Activated CD8-positive, alpha-beta memory T cell treated with anti-CD3 and anti-CD28 coated beads for 4 hours (primary cell): ENCODE measurements around the gene CDKAL1.

Experiments
- DNase-seq, 2 donors: peaks; one replicate each; pipeline ENCODE4 v3.0.0-alpha.2; 2020; ENCODE audit warnings: low read depth in 2 of 2

CDKAL1 gene

GRCh38 chr6:20960067-20960466 is 425.8 kb downstream of the CDKAL1 start:
- DNase-seq: no peak

- no peak for DNase-seq
These were observed 431.0 kb downstream of the CDKAL1 start for GRCh38 chr6:20965276-20965675.

DNA sequence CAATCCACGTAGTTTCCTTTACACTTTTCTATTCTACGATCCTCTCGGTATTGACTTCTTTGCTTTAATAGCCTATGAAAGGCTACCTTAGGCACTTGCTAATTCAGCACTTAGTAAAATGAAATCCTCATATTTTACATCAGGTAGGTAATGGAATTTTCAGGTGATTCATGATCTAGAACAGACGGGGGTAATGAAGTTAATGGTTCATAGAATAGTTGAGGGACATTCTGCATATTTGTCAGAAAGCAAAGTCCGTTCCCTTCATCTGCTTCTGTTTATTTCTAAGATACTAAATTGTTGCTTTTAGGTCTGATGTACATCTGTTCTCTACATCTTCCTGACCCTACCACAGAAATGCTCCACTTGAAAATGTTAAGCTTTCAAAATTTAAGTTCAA is 431.7 kb downstream of the CDKAL1 start:
- DNase-seq: no peak

DNA sequence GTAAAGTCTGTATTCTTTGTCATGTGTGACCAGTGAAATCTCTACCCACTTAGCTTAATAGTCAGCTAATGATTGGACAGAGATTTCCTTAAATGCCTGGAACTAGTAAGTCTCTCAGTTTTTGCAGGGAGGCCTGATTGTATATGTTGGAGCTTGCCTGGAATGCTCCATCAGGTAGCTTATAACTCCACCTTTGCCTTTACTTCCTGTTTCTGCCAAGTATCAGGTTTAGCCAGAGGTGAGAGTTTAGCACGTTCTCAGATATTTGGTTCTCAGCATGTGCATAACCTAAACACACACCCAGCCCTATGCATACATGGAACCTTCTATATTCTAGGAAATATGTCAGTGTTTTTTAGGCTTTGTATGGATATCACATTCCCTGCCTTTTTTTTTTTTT is 435.3 kb downstream of the CDKAL1 start:
- DNase-seq: no peak

DNA sequence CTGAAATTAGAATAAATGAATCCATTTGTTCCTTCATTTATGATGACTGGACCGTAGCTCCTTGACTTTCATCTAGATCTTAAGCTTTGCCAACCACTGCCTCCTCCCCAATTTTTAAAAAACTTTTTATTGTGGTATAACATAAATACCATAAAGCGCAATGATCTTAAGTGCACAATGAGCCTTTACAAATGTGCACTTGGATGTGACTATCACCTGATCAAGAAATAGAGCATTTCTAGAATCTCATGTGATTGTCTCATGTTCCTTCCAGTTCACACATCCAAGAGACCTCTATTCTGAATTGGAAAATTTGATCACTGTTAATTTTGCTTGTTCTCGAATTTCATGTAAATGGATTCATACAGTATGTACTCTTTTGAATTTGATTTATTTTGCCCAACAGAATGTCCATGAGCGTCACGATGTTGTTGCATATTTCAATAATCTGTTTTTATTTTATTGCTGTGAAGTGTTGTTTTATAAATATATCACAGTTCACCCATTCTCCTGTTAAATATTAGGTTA is 442.2 kb downstream of the CDKAL1 start:
- no peak for DNase-seq

- no peak for DNase-seq
These were observed 443.9 kb downstream of the CDKAL1 start for GRCh38 chr6:20978151-20978614.

- no peak for DNase-seq
These were observed 444.8 kb downstream of the CDKAL1 start for GRCh38 chr6:20979076-20979475.

DNA sequence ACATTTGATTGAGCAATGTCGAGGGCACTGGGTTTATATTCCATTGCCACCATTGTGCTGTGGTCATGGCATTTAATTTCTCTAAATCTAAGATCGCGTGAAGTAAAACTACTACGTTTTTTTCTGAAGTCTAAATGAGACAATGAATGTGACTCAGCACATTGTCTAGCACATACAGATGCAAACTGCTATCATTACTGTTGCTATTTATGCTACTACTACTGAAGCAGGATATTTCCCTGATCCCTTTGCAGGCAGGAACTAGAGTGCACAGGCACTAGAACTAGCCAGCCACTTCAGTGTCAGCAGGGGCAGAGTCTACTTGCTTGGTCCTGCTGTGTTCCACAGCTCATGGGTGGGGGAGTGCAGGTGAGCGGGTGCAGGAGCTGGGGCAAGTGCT is 449.7 kb downstream of the CDKAL1 start:
- no peak for DNase-seq

- DNase-seq: no peak
These were observed 451.6 kb downstream of the CDKAL1 start for GRCh38 chr6:20985821-20986220.

DNA sequence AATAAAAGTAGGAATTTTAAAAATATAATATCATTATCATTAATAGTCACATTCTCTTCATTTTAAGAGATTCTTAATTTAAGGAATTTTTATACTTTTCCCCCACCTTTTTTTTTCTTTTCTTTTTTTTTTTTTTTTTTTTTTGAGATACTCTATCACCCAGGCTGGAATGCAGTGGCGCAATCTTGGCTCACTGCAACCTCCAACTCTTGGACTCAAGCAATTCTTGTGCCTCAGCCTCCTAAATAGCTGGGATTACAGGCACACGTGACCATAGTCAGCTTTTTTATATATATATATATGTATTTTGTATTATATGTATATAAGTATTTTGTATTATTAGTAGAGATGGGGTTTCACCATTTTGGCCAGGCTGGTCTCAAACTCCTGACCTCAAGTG is 457.7 kb downstream of the CDKAL1 start:
- DNase-seq: no peak

GRCh38 chr6:20996099-20996498 is 461.8 kb downstream of the CDKAL1 start:
- DNase-seq: no peak

DNA sequence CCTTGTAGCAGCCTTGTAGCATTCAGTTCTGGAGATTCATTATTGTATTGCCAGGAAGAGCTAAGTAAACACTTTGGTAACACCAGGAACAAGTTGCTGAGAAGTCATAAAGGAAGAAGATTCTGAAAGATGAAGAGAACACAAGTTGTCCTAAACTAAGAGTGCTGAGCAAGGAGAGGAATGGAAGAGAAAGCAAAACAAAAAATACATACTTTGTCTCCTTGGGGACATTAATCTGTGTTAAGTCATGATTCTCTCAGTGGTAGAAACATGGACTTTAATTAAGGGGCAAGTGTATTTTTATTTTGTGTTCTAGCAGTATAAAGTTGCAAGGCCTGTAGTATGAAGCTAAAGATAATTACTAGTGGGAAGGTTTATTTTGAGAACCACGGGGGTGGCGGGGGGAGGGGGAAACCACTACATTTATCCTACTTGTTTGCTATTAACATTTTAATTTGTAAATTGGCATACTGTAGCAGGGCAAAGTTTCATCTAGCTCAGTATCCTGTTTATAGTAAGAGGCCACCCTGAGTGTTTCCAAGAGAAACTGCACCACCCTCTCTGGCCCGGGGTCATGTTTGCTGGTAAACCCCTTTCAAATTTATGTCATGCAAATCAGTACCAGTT is 463.0 kb downstream of the CDKAL1 start:
- DNase-seq: no peak

DNA sequence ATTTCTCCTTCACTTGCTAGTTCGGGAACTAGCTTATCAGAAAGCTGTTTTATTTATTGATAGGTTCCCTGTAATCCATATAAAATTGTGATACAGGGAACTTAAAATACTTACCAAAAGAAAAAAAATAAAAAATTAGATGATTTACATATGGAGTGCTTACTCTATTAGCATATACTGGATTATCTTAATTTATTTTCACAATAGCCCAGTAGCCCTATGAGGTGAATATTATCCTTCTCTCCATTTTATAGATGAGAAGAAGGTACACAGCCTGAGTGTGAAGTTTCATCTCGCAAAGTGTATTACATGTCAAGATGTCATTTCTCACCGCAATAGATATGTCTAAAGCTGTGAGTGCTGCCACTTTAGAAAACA is 463.5 kb downstream of the CDKAL1 start:
- DNase-seq: no peak

GRCh38 chr6:20998748-20999448 is 464.6 kb downstream of the CDKAL1 start:
- no peak for DNase-seq

- DNase-seq: no peak
These were observed 466.1 kb downstream of the CDKAL1 start for GRCh38 chr6:21000331-21000801.

- DNase-seq: no peak
These were observed 467.5 kb downstream of the CDKAL1 start for GRCh38 chr6:21001736-21002135.

DNA sequence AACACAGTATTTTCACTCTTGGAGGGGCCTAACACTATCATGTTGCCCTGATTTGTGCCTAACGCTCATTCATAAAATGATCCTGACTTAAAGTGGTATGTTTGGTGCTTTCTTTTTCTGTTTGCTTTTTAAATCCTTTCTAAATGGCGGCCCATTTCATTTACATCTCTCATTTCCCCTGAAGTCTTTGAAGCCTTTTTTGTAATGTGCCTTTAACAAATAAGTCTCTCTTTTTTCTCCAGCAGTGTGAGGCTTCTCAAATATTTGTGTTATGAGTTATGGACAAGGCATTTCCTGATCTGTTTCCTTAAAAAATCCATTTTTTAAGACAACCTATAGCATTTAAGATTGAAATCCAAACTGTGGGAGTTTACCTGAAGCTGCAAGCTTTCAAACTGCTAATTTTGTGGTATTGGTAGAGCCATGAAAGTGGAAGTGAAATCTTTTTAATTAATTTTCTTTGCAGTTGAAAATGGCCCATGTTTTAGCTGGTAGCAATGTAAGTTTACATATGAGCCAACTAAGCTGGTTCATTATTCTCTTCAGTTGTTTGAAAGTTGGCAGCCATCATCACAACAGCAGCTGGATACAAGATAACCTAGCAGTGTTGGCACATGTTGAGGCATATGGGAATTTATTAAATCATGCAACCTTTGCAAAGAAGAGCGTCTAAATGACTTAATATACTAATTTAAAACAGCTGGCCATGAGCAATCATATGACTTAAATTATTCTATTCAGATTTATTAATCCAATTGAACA is 469.7 kb downstream of the CDKAL1 start:
- no peak for DNase-seq

DNA sequence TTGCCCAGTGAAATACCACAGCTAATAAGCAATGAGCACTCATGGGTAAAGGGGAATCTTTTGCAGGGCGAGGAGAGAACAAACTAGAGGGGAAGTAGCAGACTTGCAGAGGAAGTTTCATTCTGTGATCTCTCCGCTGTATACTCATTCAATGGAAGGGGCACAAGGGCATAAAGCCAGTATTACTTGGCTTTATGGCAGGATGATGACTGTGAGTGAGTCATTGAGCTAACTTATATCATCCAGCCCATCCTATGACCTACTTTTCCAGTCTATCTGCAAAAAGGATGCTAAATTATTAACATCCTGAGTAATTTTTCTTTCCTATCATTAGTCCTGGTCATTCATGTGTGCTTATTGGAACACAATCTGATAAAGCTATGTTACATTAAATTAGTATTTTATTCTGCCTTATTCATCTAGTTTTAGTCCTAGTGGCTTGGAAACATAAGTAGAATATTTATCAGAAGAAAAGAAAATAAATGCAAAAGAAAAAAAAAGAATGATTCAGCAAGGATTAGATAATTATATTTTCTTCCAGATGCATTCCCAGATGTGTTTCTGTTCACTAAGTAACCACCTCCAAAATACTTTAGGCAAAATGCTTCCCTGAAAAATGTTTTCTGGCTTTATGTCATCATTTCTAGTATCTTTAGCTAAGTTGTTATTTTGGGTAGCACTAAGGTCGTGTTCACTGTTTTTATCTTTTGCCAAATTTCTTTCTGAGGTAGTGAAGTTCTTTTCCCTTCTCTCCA is 471.7 kb downstream of the CDKAL1 start:
- no peak for DNase-seq

DNA sequence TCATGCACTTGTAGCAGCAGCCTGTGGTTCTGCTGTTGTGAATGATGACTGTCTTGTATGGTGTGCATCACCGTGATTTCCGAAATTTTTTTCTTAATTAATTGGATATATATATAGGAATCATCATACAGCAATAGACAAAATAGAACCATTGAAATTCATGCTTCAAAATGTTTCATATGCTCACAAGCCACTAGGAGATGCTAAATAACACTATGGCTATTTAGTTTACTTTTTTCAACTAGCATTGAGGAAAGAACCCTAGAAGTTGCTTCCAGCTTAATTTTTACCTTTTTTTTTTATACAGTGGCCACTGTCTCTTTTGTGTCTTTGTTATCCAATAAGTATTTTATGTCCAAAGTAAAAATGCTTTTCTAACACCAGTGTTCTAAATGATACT is 485.4 kb downstream of the CDKAL1 start:
- no peak for DNase-seq

DNA sequence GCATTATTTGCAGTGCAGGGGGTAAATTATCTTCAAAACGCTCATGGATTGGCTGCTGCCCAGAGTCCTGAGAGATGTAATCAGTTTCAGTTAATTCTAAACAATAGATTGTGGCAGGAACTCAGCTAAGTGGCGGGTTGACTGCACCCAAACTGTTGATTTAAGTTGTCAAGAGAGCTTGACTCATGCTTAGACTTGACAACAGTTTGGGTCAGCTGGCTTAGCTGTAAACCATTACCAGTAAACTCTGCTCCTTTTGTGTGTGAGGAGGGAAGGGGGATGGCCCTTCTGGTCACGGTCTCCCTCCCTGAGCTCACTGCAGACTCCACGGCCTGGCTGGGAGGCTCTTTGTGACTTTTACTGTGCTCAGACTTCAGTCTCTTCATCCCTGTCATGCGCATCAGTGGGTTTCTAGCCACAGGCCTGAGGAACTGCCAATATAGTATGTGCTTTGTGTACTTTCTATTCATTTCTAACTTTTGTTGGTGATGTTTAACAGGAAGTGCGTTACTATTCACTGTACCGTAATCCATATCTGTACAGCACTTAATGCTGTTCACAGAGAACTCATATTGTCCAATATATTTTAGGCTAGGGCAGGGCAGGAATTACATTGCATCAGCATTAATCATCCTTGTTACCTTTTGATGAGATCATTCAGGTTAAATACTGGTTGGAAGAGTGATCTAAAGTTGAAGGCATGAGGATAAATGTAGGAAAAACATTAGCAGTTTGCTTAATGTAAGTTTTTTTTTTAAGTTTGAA is 488.3 kb downstream of the CDKAL1 start:
- no peak for DNase-seq

DNA sequence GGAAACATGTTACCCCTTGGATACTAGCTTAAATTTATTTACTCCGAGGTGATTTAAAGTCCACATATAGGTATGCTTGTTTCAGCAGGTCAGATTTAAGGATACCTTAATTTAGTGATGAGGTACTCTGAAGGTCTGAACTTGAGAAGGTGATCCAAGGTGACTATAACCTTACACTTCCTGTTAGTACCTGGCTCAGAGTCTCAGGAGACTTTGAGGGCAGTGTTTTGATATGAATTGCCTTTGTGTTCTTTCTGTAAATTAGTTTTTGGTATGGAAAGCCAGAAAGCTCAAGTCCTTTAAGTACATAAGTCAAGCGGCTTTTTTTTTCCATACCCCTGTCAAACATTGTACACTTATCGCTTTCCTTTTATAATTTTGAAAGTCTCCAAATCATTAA is 489.0 kb downstream of the CDKAL1 start:
- DNase-seq: no peak
